GM12865 (cell line): ENCODE results near the gene JMJD7.

Experiments used
- DNase-seq: peaks from one replicate; pipeline ENCODE4 v3.0.0; 2010; ENCODE audit warnings: low read depth
- H3K4me3 ChIP-seq: 2 replicates; pipeline ENCODE4 v1.5.1; 2011; ENCODE audit warnings: mild to moderate bottlenecking, low read depth, low read length, control low read depth
- TF ChIP-seq, protein P1 (sequence below): IDR thresholded peaks from 2 replicates; pipeline ENCODE4 v1.5.1; 2011; ENCODE audit warnings: low read length, control low read depth, low read depth, inconsistent platforms; ENCODE audit not compliant: insufficient read depth; ENCODE audit errors: missing control alignments

Gene JMJD7

DNA sequence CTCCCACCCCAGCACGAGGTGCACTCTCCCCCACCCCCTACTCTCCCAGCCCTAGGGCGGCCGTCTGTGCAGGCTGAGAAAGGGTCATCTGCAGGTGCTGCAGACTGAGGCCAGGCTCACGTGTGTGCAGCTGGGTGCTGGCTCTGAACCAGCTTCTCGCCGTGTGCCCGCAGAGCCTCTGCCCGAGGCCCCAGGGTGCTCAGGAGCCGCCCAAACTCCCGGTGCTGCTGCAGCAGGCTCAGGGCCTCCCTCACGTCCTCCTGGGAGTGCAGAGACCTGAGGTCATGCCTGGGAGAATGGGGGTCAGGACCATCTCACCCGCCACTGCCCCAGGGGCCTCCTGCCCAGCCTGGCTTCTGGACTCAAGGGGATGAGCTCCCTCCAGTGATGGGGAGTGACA lies 48.8 kb downstream of the JMJD7 start:
- DNase-seq: no peak
- TF ChIP-seq, protein P1, sequence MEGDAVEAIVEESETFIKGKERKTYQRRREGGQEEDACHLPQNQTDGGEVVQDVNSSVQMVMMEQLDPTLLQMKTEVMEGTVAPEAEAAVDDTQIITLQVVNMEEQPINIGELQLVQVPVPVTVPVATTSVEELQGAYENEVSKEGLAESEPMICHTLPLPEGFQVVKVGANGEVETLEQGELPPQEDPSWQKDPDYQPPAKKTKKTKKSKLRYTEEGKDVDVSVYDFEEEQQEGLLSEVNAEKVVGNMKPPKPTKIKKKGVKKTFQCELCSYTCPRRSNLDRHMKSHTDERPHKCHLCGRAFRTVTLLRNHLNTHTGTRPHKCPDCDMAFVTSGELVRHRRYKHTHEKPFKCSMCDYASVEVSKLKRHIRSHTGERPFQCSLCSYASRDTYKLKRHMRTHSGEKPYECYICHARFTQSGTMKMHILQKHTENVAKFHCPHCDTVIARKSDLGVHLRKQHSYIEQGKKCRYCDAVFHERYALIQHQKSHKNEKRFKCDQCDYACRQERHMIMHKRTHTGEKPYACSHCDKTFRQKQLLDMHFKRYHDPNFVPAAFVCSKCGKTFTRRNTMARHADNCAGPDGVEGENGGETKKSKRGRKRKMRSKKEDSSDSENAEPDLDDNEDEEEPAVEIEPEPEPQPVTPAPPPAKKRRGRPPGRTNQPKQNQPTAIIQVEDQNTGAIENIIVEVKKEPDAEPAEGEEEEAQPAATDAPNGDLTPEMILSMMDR: no peak
- no peak overlapping the region for H3K4me3 ChIP-seq

DNA sequence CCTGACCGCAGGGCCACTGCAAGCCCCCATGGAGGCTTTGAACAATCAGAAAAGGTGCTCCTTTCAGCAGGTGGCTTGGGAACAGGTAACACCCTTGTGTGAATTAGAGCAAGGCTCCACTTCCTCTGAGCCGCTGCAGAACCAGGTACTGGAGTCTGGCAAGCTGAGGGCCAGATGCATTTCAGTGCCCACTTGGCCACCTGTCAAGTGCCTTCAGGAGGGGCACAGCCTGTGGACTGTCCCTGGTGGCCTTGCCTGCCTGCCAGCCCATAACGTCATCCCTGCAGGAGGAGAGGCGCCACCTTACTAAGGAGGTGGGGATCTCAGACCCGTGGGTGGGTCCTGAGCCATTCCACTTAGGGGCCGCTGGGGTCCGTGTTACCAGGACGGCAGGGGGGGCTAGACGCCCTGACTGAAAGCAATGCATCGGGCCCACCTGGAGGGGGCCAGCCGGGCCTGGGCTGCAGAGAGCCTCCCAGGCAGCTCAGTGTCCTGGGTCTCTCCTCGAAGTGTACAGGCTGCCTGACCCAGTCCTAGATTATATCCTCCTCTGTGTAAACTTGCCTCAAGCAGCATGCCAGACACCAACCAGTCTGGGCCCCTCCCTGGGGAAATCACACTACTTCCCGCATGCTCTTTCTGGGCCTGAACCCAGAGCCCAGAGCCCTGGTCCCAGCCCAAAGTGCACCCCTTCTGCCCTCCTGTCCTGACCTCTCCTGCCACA lies 49.9 kb downstream of the JMJD7 start:
- TF ChIP-seq, protein P1: no peak
- no peak for DNase-seq
- H3K4me3 ChIP-seq: no peak overlapping the region

DNA sequence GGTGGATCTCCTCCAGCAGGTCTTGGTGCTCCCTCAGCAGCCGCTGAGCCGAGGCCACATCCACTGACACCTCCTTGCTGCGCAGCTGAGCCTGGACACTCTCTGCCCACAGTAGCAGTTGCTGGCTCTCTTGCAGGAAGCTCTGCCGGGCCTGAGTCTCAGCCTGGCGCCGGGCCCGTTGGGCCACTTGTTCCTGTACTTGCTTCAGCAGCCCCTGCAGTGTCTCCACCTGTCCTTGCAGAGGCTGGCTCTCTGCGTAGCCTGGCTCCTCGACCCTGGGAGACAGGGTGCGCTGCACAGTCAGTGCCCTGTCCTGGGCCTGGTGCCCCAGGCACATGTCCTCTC lies 50.4 kb downstream of the JMJD7 start:
- H3K4me3 ChIP-seq: no peak overlapping the region
- DNase-seq: no peak
- TF ChIP-seq, protein P1: no peak

DNA sequence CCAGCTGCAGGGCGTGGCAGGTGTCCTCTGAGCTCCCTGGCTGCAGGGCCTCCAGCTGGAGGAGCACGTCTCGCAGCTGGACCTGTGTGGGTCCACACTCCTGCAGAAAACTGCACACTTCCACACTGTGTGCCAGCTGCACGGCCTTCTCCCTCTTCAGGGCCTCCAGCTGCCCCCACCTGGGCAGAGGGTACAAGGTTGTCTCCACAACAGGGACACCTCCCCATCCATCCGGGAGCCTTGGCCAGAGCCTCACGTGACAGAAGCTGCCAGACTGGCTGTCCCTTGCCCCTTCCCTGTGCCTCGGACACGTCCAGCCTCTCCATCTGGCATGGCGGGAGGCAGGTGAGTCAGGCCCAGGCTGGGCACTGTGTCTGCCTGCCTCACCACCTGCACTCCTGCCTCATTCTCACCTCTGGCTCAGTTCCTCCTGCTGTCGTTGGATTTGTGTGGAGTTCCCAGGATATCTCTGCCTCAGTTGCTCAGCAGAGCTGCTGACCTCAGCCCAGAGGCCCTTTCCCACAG lies 51.5 kb downstream of the JMJD7 start:
- no peak for DNase-seq
- TF ChIP-seq, protein P1: no peak
- H3K4me3 ChIP-seq: no peak overlapping the region

DNA sequence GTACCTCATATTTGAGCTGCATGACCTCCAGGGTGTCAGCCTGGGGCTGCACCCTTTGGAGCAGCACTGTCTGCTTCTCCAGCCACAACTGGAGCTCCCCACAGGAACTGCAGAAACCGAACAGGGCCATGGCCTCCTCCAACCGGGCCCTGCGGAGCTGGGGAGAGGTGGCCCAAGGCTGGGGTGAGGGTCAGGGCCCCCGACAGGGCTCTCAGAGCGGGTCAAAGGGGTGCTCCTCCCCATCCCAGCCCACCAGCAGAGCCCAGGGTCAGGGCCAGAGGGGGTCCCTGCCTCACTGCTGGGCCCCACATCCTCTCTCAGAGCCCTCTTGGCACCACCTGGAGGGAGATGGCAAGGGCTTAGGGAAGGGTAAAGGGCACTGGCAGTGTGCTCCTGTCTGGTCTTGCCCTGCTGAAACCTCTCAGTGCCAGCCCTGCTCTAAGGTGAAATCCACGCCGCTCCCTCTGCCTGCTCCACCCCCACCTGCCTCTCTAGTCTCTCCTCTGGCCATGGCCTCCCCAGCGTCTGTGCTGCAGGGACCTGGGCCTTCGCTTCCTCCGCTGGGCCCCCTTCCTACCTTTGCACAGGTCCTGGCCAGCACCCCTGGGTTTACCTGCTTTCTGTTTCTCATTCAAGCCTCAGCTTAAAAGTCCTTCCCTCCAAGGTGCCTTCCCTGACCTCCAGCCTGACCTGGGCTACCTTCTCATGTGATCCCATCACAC lies 52.4 kb downstream of the JMJD7 start:
- no peak for DNase-seq
- TF ChIP-seq, protein P1: no peak
- no peak overlapping the region for H3K4me3 ChIP-seq

DNA sequence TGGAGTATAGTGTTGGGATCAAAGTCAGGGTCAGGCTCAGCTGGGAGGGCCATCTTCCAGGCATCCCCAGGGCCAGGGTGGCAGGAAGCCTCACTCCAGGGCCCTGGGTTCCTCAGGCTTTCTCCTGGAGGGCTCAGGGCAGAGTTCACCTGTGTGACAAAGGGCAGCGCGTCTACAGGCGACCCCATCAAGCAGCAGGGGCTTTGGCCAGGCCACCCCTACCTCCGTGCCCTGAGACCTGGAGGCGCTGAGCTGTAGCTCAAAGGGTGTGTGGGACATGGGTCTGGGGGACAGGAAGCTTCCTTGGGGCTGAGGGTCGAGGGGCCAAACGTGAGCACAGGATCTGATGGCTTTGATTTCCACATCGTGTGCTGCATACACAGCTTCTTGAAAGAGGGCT lies 53.2 kb downstream of the JMJD7 start:
- TF ChIP-seq, protein P1: no peak
- H3K4me3 ChIP-seq: no peak overlapping the region
- no peak for DNase-seq
